ENCODE data around the gene MGMT.
A peak's percentile ranks its signal among the peaks of the same experiment; 100 is the strongest.

MGMT gene

GRCh38 chr10:129520440-129521080 is 53.5 kb downstream of the MGMT start:
- DNase-seq (ENCODE audit: low spot score), result no peak

GRCh38 chr10:129521161-129522025 is 54.4 kb downstream of the MGMT start:
- no peak for DNase-seq (ENCODE audit: low spot score)

- peak; percentile 47 for DNase-seq (ENCODE audit: low spot score)
Observed at GRCh38 chr10:129522041-129522585, 55.1 kb downstream of the MGMT start.

GRCh38 chr10:129523031-129523722 is 56.1 kb downstream of the MGMT start:
- no peak for DNase-seq (ENCODE audit: low spot score)

GRCh38 chr10:129523723-129524316 is 56.8 kb downstream of the MGMT start:
- DNase-seq (ENCODE audit: low spot score), result no peak

- no peak for DNase-seq (ENCODE audit: low spot score)
Observed at GRCh38 chr10:129524936-129525335, 57.9 kb downstream of the MGMT start.

GRCh38 chr10:129525401-129525801 is 58.4 kb downstream of the MGMT start:
- no peak for DNase-seq (ENCODE audit: low spot score)

- no peak for DNase-seq (ENCODE audit: low spot score)
Observed at GRCh38 chr10:129526943-129527342, 59.9 kb downstream of the MGMT start.

GRCh38 chr10:129528376-129528978 is 61.4 kb downstream of the MGMT start:
- DNase-seq (ENCODE audit: low spot score), result no peak

GRCh38 chr10:129530581-129530980 is 63.5 kb downstream of the MGMT start:
- no peak for DNase-seq (ENCODE audit: low spot score)

- DNase-seq (ENCODE audit: low spot score), result peak; percentile 66
Observed at GRCh38 chr10:129531195-129531968, 64.3 kb downstream of the MGMT start.

GRCh38 chr10:129531969-129532660 is 65.1 kb downstream of the MGMT start:
- no peak for DNase-seq (ENCODE audit: low spot score)

- DNase-seq (ENCODE audit: low spot score), result no peak
Observed at GRCh38 chr10:129532838-129533237, 65.8 kb downstream of the MGMT start.

GRCh38 chr10:129533281-129533680 is 66.2 kb downstream of the MGMT start:
- no peak for DNase-seq (ENCODE audit: low spot score)

- DNase-seq (ENCODE audit: low spot score), result no peak
Observed at GRCh38 chr10:129534826-129535225, 67.8 kb downstream of the MGMT start.

GRCh38 chr10:129536336-129536735 is 69.3 kb downstream of the MGMT start:
- no peak for DNase-seq (ENCODE audit: low spot score)

GRCh38 chr10:129537151-129537550 is 70.1 kb downstream of the MGMT start:
- DNase-seq (ENCODE audit: low spot score), result no peak

GRCh38 chr10:129538236-129538635 is 71.2 kb downstream of the MGMT start:
- DNase-seq (ENCODE audit: low spot score), result no peak

GRCh38 chr10:129541200-129541599 is 74.2 kb downstream of the MGMT start:
- no peak for DNase-seq (ENCODE audit: low spot score)

- DNase-seq (ENCODE audit: low spot score), result no peak
Observed at GRCh38 chr10:129541748-129542487, 74.9 kb downstream of the MGMT start.
